ENCODE data around the gene MID2. TPM values are rescaled to one million over a fixed set of nuclear protein-coding genes. Genes with fewer than 3 reads are reported as not detected.
"Not testable (repeated sequence)": the region's sequence is repeated elsewhere in the genome, so short reads cannot be mapped to it uniquely, and the experiment has no call there.

Gene MID2
- polyA plus RNA-seq, 1 donor = 11.6 TPM

GRCh38 chrX:107955337-107955736, 129.7 kb downstream of the MID2 start:
- DNase-seq = not testable (repeated sequence)

- DNase-seq = no peak
Measured at GRCh38 chrX:107968623-107969022, 143.0 kb downstream of the MID2 start.

- DNase-seq = no peak
Measured at GRCh38 chrX:107970073-107970472, 144.4 kb downstream of the MID2 start.

GRCh38 chrX:107971636-107972035, 146.0 kb downstream of the MID2 start:
- no peak for DNase-seq

Other genes starting within 250 kb of the MID2 start
- gene PRPS1, start 197.4 kb upstream of the MID2 start, polyA plus RNA-seq (ENCODE audit: insufficient read length) = 52.4 TPM
- 107 TPM for gene TSC22D3, start 50.1 kb upstream of the MID2 start, polyA plus RNA-seq (ENCODE audit: insufficient read length)
- gene NCBP2L, start 48.1 kb upstream of the MID2 start, polyA plus RNA-seq (ENCODE audit: insufficient read length) = not detected
- gene TEX13B, start 156.5 kb downstream of the MID2 start, polyA plus RNA-seq (ENCODE audit: insufficient read length) = not detected
- gene VSIG1, start 219.2 kb downstream of the MID2 start, polyA plus RNA-seq (ENCODE audit: insufficient read length) = 1.1 TPM

Measured in left kidney (tissue), 2 donors.